ENCODE data around the gene HDAC5.

DNA sequence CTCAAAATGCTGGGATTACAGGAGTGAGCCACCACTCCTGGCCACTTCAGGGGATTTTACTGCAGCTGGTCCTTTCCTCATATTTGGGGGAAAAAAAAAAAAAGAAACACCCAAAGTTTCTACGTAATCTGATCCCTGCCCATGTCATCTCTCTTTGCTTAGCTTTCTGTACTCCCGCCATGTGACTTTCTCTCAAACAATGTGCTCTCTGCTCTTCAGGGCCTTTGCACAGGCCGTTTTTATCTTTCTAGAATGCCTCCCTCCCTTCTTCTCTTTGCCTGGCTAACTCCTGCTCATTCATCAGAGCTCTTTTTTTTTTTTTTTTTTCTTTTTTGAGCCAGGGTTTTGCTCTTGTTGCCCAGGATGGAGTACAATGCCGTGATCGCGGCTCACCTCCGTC, 4.9 kb upstream of the HDAC5 start:
- TF ChIP-seq POLR2A (IDR thresholded peaks at IDR 0.05) (no peak), CTCF (IDR thresholded peaks at IDR 0.05) (no peak)

All from body of pancreas (tissue), 4 donors.